ENCODE results near the gene APOL6.

Gene APOL6

GRCh38 chr22:35648066-35649025 is at the start of gene APOL6:
Gene APOL6, plus strand, starts transcription at chr22:35648446. Its CDS starts 7,980 bp downstream, at chr22:35656426.
- DNase-seq (ENCODE audit: low read depth), result no peak

GRCh38 chr22:35599364-35599763 is 48.9 kb upstream of the APOL6 start:
- DNase-seq (ENCODE audit: low read depth), result no peak

- DNase-seq (ENCODE audit: low read depth), result no peak
Measured at GRCh38 chr22:35600476-35600875, 47.8 kb upstream of the APOL6 start.

- no peak for DNase-seq (ENCODE audit: low read depth)
Measured at GRCh38 chr22:35601013-35601580, 47.1 kb upstream of the APOL6 start.

- no peak for DNase-seq (ENCODE audit: low read depth)
Measured at GRCh38 chr22:35601743-35602615, 46.3 kb upstream of the APOL6 start.

- DNase-seq (ENCODE audit: low read depth), result no peak
Measured at GRCh38 chr22:35604621-35605368, 43.5 kb upstream of the APOL6 start.

GRCh38 chr22:35605369-35605680 is 42.9 kb upstream of the APOL6 start:
- DNase-seq (ENCODE audit: low read depth), result no peak

GRCh38 chr22:35605851-35606481 is 42.3 kb upstream of the APOL6 start:
- no peak for DNase-seq (ENCODE audit: low read depth)

- no peak for DNase-seq (ENCODE audit: low read depth)
Measured at GRCh38 chr22:35606916-35607315, 41.3 kb upstream of the APOL6 start.

- DNase-seq (ENCODE audit: low read depth), result no peak
Measured at GRCh38 chr22:35608088-35608487, 40.2 kb upstream of the APOL6 start.

- DNase-seq (ENCODE audit: low read depth), result no peak
Measured at GRCh38 chr22:35609261-35609660, 39.0 kb upstream of the APOL6 start.

- DNase-seq (ENCODE audit: low read depth), result no peak
Measured at GRCh38 chr22:35609761-35610160, 38.5 kb upstream of the APOL6 start.

GRCh38 chr22:35610741-35611140 is 37.5 kb upstream of the APOL6 start:
- no peak for DNase-seq (ENCODE audit: low read depth)

- no peak for DNase-seq (ENCODE audit: low read depth)
Measured at GRCh38 chr22:35611200-35611890, 36.9 kb upstream of the APOL6 start.

GRCh38 chr22:35611891-35612576 is 36.2 kb upstream of the APOL6 start:
- no peak for DNase-seq (ENCODE audit: low read depth)

- DNase-seq (ENCODE audit: low read depth), result no peak
Measured at GRCh38 chr22:35612903-35613302, 35.3 kb upstream of the APOL6 start.

GRCh38 chr22:35614404-35614803 is 33.8 kb upstream of the APOL6 start:
- no peak for DNase-seq (ENCODE audit: low read depth)

- no peak for DNase-seq (ENCODE audit: low read depth)
Measured at GRCh38 chr22:35615156-35615555, 33.1 kb upstream of the APOL6 start.

- DNase-seq (ENCODE audit: low read depth), result no peak
Measured at GRCh38 chr22:35616043-35616442, 32.2 kb upstream of the APOL6 start.

- no peak for DNase-seq (ENCODE audit: low read depth)
Measured at GRCh38 chr22:35617137-35617755, 31.0 kb upstream of the APOL6 start, which contains the start of gene MB. Gene MB, minus strand, starts transcription at chr22:35617329. Its CDS starts 72 bp downstream, at chr22:35617257.

Measured in stimulated activated CD8-positive, alpha-beta memory T cell treated with anti-CD3 and anti-CD28 coated beads, Interleukin-15, amount 100 ng/mL, for 24 hours (primary cell).